HepG2 (cell line): ENCODE measurements around the gene ISG20L2. TPM values are rescaled to one million over a fixed set of nuclear protein-coding genes. Genes with fewer than 3 reads are reported as not detected.

Experiments used
- ATAC-seq: fragments of 200-7000 bp; cut with Tn5 transposase; 3 replicates; pipeline ENCODE4 v1.9.1; 2020; ENCODE audit warnings: mild to moderate bottlenecking, moderate library complexity
- BruUV-seq: library from RNA; stranded (reverse); fragments of 400-500 nt; replicated peaks from 2 replicates; lab custom pipeline; 2021; lab: Mats Ljungman, UMichigan
- CTCF ChIA-PET: fragments of 300-600 bp; formaldehyde crosslinking; extraction: SDS; loops from one replicate; lab custom pipeline; 2021; ENCODE audit warnings: low total read pairs, inconsistent platforms, low intra/inter-chr PET ratio; lab: Yijun Ruan, JAX
- POLR2A ChIA-PET: fragments of 350-600 bp; sonication (Branson Sonifier 250); formaldehyde crosslinking; loops from one replicate; lab custom pipeline; 2020; ENCODE audit warnings: antibody characterized with exemption, inconsistent platforms; lab: Yijun Ruan, JAX
- DNase-seq: peaks from one replicate; pipeline ENCODE4 v3.0.0-alpha.2; 2015; ENCODE audit warnings: low spot score
- FAIRE-seq: peaks from 3 replicates; lab custom pipeline; 2011; peaks lifted over from hg19 to GRCh38; lab: Jason Lieb, UNC
- H2AFZ ChIP-seq: one replicate; pipeline ENCODE4 v1.6.1; 2011; ENCODE audit warnings: low read length, inconsistent platforms
- H3K27ac ChIP-seq: fragments of 300-600 bp; 3 replicates; pipeline ENCODE4 v1.8.0; 2011; ENCODE audit warnings: mixed run types, mild to moderate bottlenecking, mixed read lengths, low read length, inconsistent platforms; ENCODE audit not compliant: insufficient read depth; ENCODE audit errors: extremely low read length
- H3K27me3 ChIP-seq, 2 experiments: fragments of 200-600 bp in 1 of 2; 2 replicates in 1 of 2; 3 replicates in 1 of 2; pipeline versions ENCODE4 v1.6.0 to v1.8.0; 2011; ENCODE audit warnings: low read length in 2 of 2, mild to moderate bottlenecking in 2 of 2, moderate library complexity in 2 of 2, inconsistent platforms in 1 of 2; ENCODE audit not compliant: insufficient read depth in 2 of 2, control insufficient read depth in 1 of 2
- H3K36me3 ChIP-seq, 2 experiments: fragments of 200-600 bp in 1 of 2; replicated peaks in 1 of 2; 2 replicates in 1 of 2; 3 replicates in 1 of 2; pipeline versions ENCODE4 v1.5.1 to v1.8.0; 2011; ENCODE audit warnings: low read length in 2 of 2, inconsistent platforms in 1 of 2; ENCODE audit not compliant: insufficient read depth in 2 of 2, control insufficient read depth in 1 of 2
- H3K4me1 ChIP-seq: 2 replicates; pipeline ENCODE4 v1.5.1; 2012; ENCODE audit warnings: low read length, inconsistent platforms; ENCODE audit not compliant: insufficient read depth
- H3K4me2 ChIP-seq: 2 replicates; pipeline ENCODE4 v1.6.0; 2011; ENCODE audit warnings: low read depth, low read length, inconsistent platforms
- H3K4me3 ChIP-seq, 3 experiments: fragments of 200-600 bp in 1 of 3; sonication (generic), shearing (Covaris generic) in 1 of 3; replicated peaks in 1 of 3; 2 replicates each; pipeline ENCODE4 v1.5.1; 2011 to 2016; ENCODE audit warnings: low read length in 3 of 3, inconsistent platforms in 2 of 3, low read depth in 2 of 3, mild to moderate bottlenecking in 2 of 3, control low read depth in 1 of 3, mixed read lengths in 1 of 3; ENCODE audit not compliant: insufficient read depth in 1 of 3
- H3K79me2 ChIP-seq: one replicate; pipeline ENCODE4 v1.6.1; 2011; ENCODE audit warnings: low read length, inconsistent platforms; ENCODE audit not compliant: insufficient read depth
- H3K9ac ChIP-seq: 2 replicates; pipeline ENCODE4 v1.6.0; 2011; ENCODE audit warnings: mild to moderate bottlenecking, low read depth, low read length, inconsistent platforms; ENCODE audit not compliant: insufficient read depth
- H3K9me3 ChIP-seq: 2 replicates; pipeline ENCODE4 v1.5.1; 2012; ENCODE audit warnings: mild to moderate bottlenecking, low read length
- H4K20me1 ChIP-seq: 2 replicates; pipeline ENCODE4 v1.6.0; 2011; ENCODE audit warnings: inconsistent platforms, mild to moderate bottlenecking, low read length, moderate library complexity; ENCODE audit not compliant: insufficient read depth
- GTF3A ChIP-seq: sonication (generic); formaldehyde crosslinking; conservative IDR thresholded peaks from 2 replicates; pipeline ENCODE4 v1.4.0; 2020; ENCODE audit warnings: mild to moderate bottlenecking, missing genetic modification reagents
- MEIS2 ChIP-seq: sonication (generic); formaldehyde crosslinking; IDR thresholded peaks from 2 replicates; pipeline ENCODE4 v1.9.0; 2021; ENCODE audit warnings: mild to moderate bottlenecking, missing genetic modification reagents
- NR3C1 ChIP-seq: sonication (generic); formaldehyde crosslinking; IDR thresholded peaks from 2 replicates; pipeline ENCODE4 v1.4.0; 2020; ENCODE audit warnings: missing genetic modification reagents
- TSC22D2 ChIP-seq: sonication (generic); formaldehyde crosslinking; IDR thresholded peaks from 2 replicates; pipeline ENCODE4 v1.5.1; 2020; ENCODE audit warnings: missing genetic modification reagents, mild to moderate bottlenecking, borderline replicate concordance
- YEATS2 ChIP-seq: sonication (generic); formaldehyde crosslinking; IDR thresholded peaks from 2 replicates; pipeline ENCODE4 v1.4.0; 2020; ENCODE audit warnings: missing genetic modification reagents, borderline replicate concordance
- ZNF260 ChIP-seq: sonication (generic); formaldehyde crosslinking; IDR thresholded peaks from 2 replicates; pipeline ENCODE4 v1.4.0; 2020; ENCODE audit warnings: missing genetic modification reagents, low read depth, mild to moderate bottlenecking, borderline replicate concordance
- ZNF33B ChIP-seq: sonication (generic); formaldehyde crosslinking; IDR thresholded peaks from 2 replicates; pipeline ENCODE4 v1.5.1; 2020; ENCODE audit warnings: mild to moderate bottlenecking, missing genetic modification reagents
- ZNF484 ChIP-seq: sonication (generic); formaldehyde crosslinking; IDR thresholded peaks from 2 replicates; pipeline ENCODE4 v1.5.1; 2020; ENCODE audit warnings: mild to moderate bottlenecking, low read depth, missing genetic modification reagents, borderline replicate concordance
- ZNF850 ChIP-seq: sonication (generic); formaldehyde crosslinking; conservative IDR thresholded peaks from 2 replicates; pipeline ENCODE4 v1.9.0; 2021; ENCODE audit warnings: mild to moderate bottlenecking, missing genetic modification reagents
- WGBS: methylation state at CpG from one replicate; pipeline ENCODE4 v1.1.6; 2017; ENCODE audit warnings: low lambda C conversion rate; 5-methylcytosine and 5-hydroxymethylcytosine counted together
- in situ Hi-C: cut with HindIII; loops from 2 replicates; pipeline ENCODE4 v1.10.0; 2017; ENCODE audit warnings: low pct_unique_long_range_greater_than_20kb; ENCODE audit not compliant: extremely low pct_ligation_motif_present
- intact Hi-C: fragments of 100-400 bp; cut with micrococcal nuclease; formaldehyde crosslinking; loops from one replicate; pipeline ENCODE4 v1.10.0; 2022; ENCODE audit not compliant: unreplicated experiment
- polyA plus RNA-seq, 8 experiments: library from polyadenylated mRNA; depleted of rRNA in 3 of 8; stranded (reverse) in 7 of 8; unstranded in 1 of 8; fragments of >200 nt; fragmentation: Illumina TruSeq in 4 of 8; extraction: Trizol in 4 of 8; gene quantifications; 2 replicates each; pipeline versions ENCODE4 v1.2.1 to v1.2.3, GENCODE V29; 2011 to 2016; ENCODE audit warnings: low read depth in 4 of 8, missing spikeins in 1 of 8, mixed read lengths in 1 of 8; ENCODE audit not compliant: insufficient read depth in 1 of 8
- total RNA-seq, 5 experiments: library from RNA; depleted of rRNA; stranded (reverse); fragments of >200 nt; fragmentation: Illumina TruSeq; extraction: Trizol; gene quantifications; 2 replicates each; pipeline ENCODE4 v1.2.3, GENCODE V29; 2016; ENCODE audit warnings: low read depth in 1 of 5
- TF ChIP-seq, protein P1 (sequence below): fragments of 450-650 bp; IDR thresholded peaks from 2 replicates; pipeline ENCODE4 v1.6.1; 2017
- TF ChIP-seq, protein P2 (sequence below): sonication (generic); formaldehyde crosslinking; IDR thresholded peaks from 2 replicates; pipeline ENCODE4 v1.5.1; 2020; ENCODE audit warnings: missing genetic modification reagents, mild to moderate bottlenecking, borderline replicate concordance
- TF ChIP-seq, protein P3 (sequence below): sonication (generic); formaldehyde crosslinking; IDR thresholded peaks from 2 replicates; pipeline ENCODE4 v1.8.0; 2023; ENCODE audit warnings: mild to moderate bottlenecking, missing genetic modification reagents

ISG20L2 gene
- total and polyA plus RNA-seq, 2 of the 13 experiments (the other 11 are each of a cell fraction or from before 2014, with no cell fraction given), result 19.8 to 21.3 TPM

DNA sequence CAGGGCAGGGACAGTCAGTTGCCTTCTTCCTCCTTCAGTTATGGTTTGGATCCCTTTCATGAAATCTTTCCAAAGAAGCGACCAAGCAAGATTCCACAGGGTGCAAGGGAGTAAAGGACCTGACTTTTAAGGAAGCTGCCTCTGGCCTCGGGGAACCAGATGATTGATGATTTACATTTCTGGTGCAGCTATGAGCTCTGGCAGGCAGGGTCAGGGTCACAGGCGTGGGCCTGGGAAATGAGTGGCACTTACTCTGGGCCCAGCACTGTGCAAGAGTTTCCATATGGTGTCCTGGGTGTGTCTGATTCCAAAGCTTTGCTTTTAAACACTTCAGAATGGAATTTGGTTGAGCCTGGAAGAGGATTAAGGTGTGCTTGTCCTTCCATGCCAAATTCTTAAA is 15.9 kb downstream of the ISG20L2 start:
- Histone ChIP-seq H3K4me2 (no peak overlapping the region), H3K36me3 (no peaks in the 10 kb centered on the region), H3K27ac (no peak overlapping the region), H3K79me2 (no peaks in the 10 kb centered on the region), H3K4me3 (no peak overlapping the region), H3K9me3 (no peaks in the 10 kb centered on the region), H3K27me3 (peaks cover 2 to 25% of the 10 kb centered on the region in 2 experiments; a peak in 3 of 5 replicates), H2AFZ (no peak overlapping the region), H3K9ac (no peak overlapping the region), H3K4me1 (0 out of 2 replicates have a peak, but pooled peaks cover 6% of the 10 kb centered on the region), H4K20me1 (no peaks in the 10 kb centered on the region)
- POLR2A ChIA-PET, result no interaction called here
- in situ Hi-C loops (no loop called here), intact Hi-C loops (no loop called here)
- DNase-seq (no peak), ATAC-seq (no peak; the same call in 2 of the 3 replicates), FAIRE-seq (no peak)
- 41% methylated on average over 3 of the region's 3 CpGs for WGBS
- CTCF ChIA-PET, result no interaction called here
- TF ChIP-seq YEATS2 (no peak), NR3C1 (CRISPR knock-in tag) (no peak)
- BruUV-seq, result no TSS peak

DNA sequence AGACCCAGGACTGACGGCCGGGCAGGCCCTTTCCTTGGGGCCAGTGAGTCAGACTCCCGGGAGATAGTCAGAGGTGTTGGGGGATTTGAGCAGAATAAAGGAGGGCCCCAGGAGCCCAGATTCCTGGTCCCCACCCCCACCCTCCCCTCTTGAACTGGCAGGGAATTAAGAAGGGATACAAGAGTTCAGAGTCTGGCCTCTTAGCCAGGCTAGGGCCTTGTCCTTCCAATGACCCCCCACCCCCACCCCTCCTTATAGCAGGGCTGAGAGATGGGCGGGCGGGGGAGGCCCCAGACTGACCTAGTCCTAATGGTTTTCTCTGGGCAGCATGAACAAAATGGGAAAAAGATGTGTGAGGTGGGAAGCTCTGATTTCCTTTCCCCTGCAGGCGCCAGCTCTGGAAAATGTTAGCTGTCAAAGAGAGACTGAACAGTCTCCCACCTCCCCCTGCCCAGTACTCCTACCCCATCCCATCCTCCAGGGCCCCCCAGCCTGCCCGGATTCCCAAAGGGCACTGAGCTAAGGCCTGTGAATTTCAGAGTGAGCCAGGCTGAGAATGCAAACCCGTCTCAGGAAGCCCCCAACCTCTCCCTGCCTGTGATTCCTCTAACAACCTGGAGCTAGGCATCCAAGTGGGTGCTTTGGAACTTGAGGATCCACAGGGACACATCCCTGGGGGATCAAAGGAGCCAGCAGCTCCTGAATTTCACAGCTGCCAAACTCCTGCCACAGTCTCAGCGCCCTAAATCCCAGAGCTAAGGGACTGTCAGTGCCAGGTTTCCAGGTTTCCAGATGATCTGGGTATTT is 17.4 kb downstream of the ISG20L2 start:
- Histone ChIP-seq H3K27me3 (peaks cover 2 to 38% of the 10 kb centered on the region in 2 experiments; a peak in 4 of 5 replicates), H4K20me1 (no peaks in the 10 kb centered on the region), H3K27ac (no peak overlapping the region), H3K4me2 (no peak overlapping the region), H3K4me3 (no peak overlapping the region), H2AFZ (no peak overlapping the region), H3K9ac (no peak overlapping the region), H3K9me3 (no peaks in the 10 kb centered on the region), H3K36me3 (no peaks in the 10 kb centered on the region), H3K79me2 (no peaks in the 10 kb centered on the region), H3K4me1 (peaks cover 10% of the 10 kb centered on the region; the same call in 1 of the 2 replicates)
- ChIA-PET CTCF (no interaction called here), POLR2A (interaction anchor here (1.0 to 1.2 kb wide), 2 partner anchors 17 to 21 kb away, joined by 4 to 5 read pairs; partner anchors contain the start of genes ISG20L2 and METTL25B)
- FAIRE-seq, result no peak
- WGBS, result 36% methylated on average over 9 of the region's 9 CpGs
- DNase-seq, result no peak
- no peak for ATAC-seq
- BruUV-seq, result no TSS peak
- in situ Hi-C loops, result no loop called here
- intact Hi-C loops, result no loop called here
- no peak for TF ChIP-seq TSC22D2 (CRISPR knock-in tag)
- TF ChIP-seq, protein P1, sequence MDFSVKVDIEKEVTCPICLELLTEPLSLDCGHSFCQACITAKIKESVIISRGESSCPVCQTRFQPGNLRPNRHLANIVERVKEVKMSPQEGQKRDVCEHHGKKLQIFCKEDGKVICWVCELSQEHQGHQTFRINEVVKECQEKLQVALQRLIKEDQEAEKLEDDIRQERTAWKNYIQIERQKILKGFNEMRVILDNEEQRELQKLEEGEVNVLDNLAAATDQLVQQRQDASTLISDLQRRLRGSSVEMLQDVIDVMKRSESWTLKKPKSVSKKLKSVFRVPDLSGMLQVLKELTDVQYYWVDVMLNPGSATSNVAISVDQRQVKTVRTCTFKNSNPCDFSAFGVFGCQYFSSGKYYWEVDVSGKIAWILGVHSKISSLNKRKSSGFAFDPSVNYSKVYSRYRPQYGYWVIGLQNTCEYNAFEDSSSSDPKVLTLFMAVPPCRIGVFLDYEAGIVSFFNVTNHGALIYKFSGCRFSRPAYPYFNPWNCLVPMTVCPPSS, result no peak
- no peak for TF ChIP-seq ZNF850 (CRISPR knock-in tag)
- TF ChIP-seq MEIS2 (CRISPR knock-in tag), result no peak
- no peak for TF ChIP-seq GTF3A
- no peak for TF ChIP-seq ZNF484 (CRISPR knock-in tag)
- TF ChIP-seq, protein P2, sequence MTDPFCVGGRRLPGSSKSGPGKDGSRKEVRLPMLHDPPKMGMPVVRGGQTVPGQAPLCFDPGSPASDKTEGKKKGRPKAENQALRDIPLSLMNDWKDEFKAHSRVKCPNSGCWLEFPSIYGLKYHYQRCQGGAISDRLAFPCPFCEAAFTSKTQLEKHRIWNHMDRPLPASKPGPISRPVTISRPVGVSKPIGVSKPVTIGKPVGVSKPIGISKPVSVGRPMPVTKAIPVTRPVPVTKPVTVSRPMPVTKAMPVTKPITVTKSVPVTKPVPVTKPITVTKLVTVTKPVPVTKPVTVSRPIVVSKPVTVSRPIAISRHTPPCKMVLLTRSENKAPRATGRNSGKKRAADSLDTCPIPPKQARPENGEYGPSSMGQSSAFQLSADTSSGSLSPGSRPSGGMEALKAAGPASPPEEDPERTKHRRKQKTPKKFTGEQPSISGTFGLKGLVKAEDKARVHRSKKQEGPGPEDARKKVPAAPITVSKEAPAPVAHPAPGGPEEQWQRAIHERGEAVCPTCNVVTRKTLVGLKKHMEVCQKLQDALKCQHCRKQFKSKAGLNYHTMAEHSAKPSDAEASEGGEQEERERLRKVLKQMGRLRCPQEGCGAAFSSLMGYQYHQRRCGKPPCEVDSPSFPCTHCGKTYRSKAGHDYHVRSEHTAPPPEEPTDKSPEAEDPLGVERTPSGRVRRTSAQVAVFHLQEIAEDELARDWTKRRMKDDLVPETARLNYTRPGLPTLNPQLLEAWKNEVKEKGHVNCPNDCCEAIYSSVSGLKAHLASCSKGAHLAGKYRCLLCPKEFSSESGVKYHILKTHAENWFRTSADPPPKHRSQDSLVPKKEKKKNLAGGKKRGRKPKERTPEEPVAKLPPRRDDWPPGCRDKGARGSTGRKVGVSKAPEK (CRISPR knock-in tag), result no peak
- no peak for TF ChIP-seq ZNF33B
- TF ChIP-seq, protein P3, sequence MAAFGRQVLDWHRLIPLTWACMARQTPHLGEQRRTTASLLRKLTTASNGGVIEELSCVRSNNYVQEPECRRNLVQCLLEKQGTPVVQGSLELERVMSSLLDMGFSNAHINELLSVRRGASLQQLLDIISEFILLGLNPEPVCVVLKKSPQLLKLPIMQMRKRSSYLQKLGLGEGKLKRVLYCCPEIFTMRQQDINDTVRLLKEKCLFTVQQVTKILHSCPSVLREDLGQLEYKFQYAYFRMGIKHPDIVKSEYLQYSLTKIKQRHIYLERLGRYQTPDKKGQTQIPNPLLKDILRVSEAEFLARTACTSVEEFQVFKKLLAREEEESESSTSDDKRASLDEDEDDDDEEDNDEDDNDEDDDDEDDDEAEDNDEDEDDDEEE (CRISPR knock-in tag), result no peak
- TF ChIP-seq ZNF260 (CRISPR knock-in tag), result no peak
